Measurements from ENCODE around the gene NPAP1. TPM values are rescaled to one million over a fixed set of nuclear protein-coding genes. Genes with fewer than 3 reads are reported as not detected.

The NPAP1 gene
- total RNA-seq, 3 donors from 2014 or later (not counting 1 experiment from before 2014, with no cell fraction given), result not detected

GRCh38 chr15:24684313-24684712, 8.7 kb downstream of the NPAP1 start:
- Mint-ChIP-seq H3K36me3 (no peaks in the 10 kb centered on the region), H3K27me3 (ENCODE audit: low read depth in 2 of 2) (no peaks in the 10 kb centered on the region), H3K9me3 (peaks cover 14 to 17% of the 10 kb centered on the region in 2 donors), H3K4me3 (no peak overlapping the region), H3K4me1 (no peaks in the 10 kb centered on the region), H3K27ac (no peak overlapping the region)
- H3K27me3 ChIP-seq (ENCODE audit: control insufficient read depth, insufficient read depth, low read length), result no peaks in the 10 kb centered on the region
- H3K9me3 ChIP-seq (ENCODE audit: control insufficient read depth, insufficient read depth, low read length), result no peaks in the 10 kb centered on the region
- no peak overlapping the region for H3K4me3 ChIP-seq (ENCODE audit: low read length)
- DNase-seq (no peak), ATAC-seq (no peak)
- no peak overlapping the region for H3K27ac ChIP-seq (ENCODE audit: low read length)
- H3K36me3 ChIP-seq (ENCODE audit: control insufficient read depth, insufficient read depth, low read length), result no peaks in the 10 kb centered on the region
- intact Hi-C loops (cut with micrococcal nuclease), result no loop called here
- H3K4me1 ChIP-seq (ENCODE audit: control insufficient read depth, insufficient read depth, low read length), result no peaks in the 10 kb centered on the region
- no peak for TF ChIP-seq CTCF (IDR thresholded peaks at IDR 0.05)
- 59% methylated on average over 1 of the region's 1 CpG for WGBS (ENCODE audit: insufficient coverage)

- no peaks in the 10 kb centered on the region for H3K27me3 Mint-ChIP-seq (ENCODE audit: low read depth in 2 of 2)
- H3K27me3 ChIP-seq (ENCODE audit: control insufficient read depth, insufficient read depth, low read length), result no peaks in the 10 kb centered on the region
- H3K4me3 Mint-ChIP-seq, result no peak overlapping the region
- no peak overlapping the region for H3K27ac Mint-ChIP-seq
- TF ChIP-seq CTCF (IDR thresholded peaks at IDR 0.05), result no peak
- no peak overlapping the region for H3K4me3 ChIP-seq (ENCODE audit: low read length)
- H3K4me1 ChIP-seq (ENCODE audit: control insufficient read depth, insufficient read depth, low read length), result no peaks in the 10 kb centered on the region
- H3K9me3 Mint-ChIP-seq, result peaks cover 3 to 5% of the 10 kb centered on the region in 2 donors
- H3K36me3 ChIP-seq (ENCODE audit: control insufficient read depth, insufficient read depth, low read length), result no peaks in the 10 kb centered on the region
- no peak overlapping the region for H3K27ac ChIP-seq (ENCODE audit: low read length)
- ATAC-seq (no peak), DNase-seq (no peak)
- WGBS (ENCODE audit: insufficient coverage), result 72% methylated on average over 3 of the region's 3 CpGs
- H3K9me3 ChIP-seq (ENCODE audit: control insufficient read depth, insufficient read depth, low read length), result no peaks in the 10 kb centered on the region
- H3K4me1 Mint-ChIP-seq, result no peaks in the 10 kb centered on the region
- H3K36me3 Mint-ChIP-seq, result no peaks in the 10 kb centered on the region
- intact Hi-C loops (cut with micrococcal nuclease), result no loop called here
These were observed 20.6 kb downstream of the NPAP1 start for GRCh38 chr15:24696201-24696600.

GRCh38 chr15:24696842-24697241, 21.3 kb downstream of the NPAP1 start:
- WGBS (ENCODE audit: insufficient coverage), result 84% methylated on average over 9 of the region's 9 CpGs
- no peaks in the 10 kb centered on the region for H3K27me3 ChIP-seq (ENCODE audit: control insufficient read depth, insufficient read depth, low read length)
- H3K9me3 ChIP-seq (ENCODE audit: control insufficient read depth, insufficient read depth, low read length), result no peaks in the 10 kb centered on the region
- no peak overlapping the region for H3K27ac ChIP-seq (ENCODE audit: low read length)
- DNase-seq (no peak), ATAC-seq (no peak)
- Mint-ChIP-seq H3K4me3 (no peak overlapping the region), H3K27ac (no peak overlapping the region), H3K9me3 (peaks cover 3% of the 10 kb centered on the region in 2 donors), H3K36me3 (no peaks in the 10 kb centered on the region), H3K4me1 (no peaks in the 10 kb centered on the region), H3K27me3 (ENCODE audit: low read depth in 2 of 2) (no peaks in the 10 kb centered on the region)
- H3K4me3 ChIP-seq (ENCODE audit: low read length), result no peak overlapping the region
- H3K36me3 ChIP-seq (ENCODE audit: control insufficient read depth, insufficient read depth, low read length), result no peaks in the 10 kb centered on the region
- intact Hi-C loops (cut with micrococcal nuclease), result no loop called here
- H3K4me1 ChIP-seq (ENCODE audit: control insufficient read depth, insufficient read depth, low read length), result no peaks in the 10 kb centered on the region
- TF ChIP-seq CTCF (IDR thresholded peaks at IDR 0.05), result no peak

- TF ChIP-seq CTCF (IDR thresholded peaks at IDR 0.05), result no peak
- Histone ChIP-seq H3K27me3 (ENCODE audit: control insufficient read depth, insufficient read depth, low read length) (no peaks in the 10 kb centered on the region), H3K4me3 (ENCODE audit: low read length) (no peak overlapping the region), H3K36me3 (ENCODE audit: control insufficient read depth, insufficient read depth, low read length) (no peaks in the 10 kb centered on the region), H3K4me1 (ENCODE audit: control insufficient read depth, insufficient read depth, low read length) (no peaks in the 10 kb centered on the region), H3K9me3 (ENCODE audit: control insufficient read depth, insufficient read depth, low read length) (peaks cover 13% of the 10 kb centered on the region), H3K27ac (ENCODE audit: low read length) (no peak overlapping the region)
- Mint-ChIP-seq H3K4me1 (no peaks in the 10 kb centered on the region), H3K36me3 (no peaks in the 10 kb centered on the region), H3K27me3 (ENCODE audit: low read depth in 2 of 2) (no peaks in the 10 kb centered on the region), H3K4me3 (no peak overlapping the region), H3K27ac (no peak overlapping the region), H3K9me3 (peaks cover 15 to 26% of the 10 kb centered on the region in 2 donors)
- intact Hi-C loops (cut with micrococcal nuclease), result no loop called here
- no peak for ATAC-seq
- no peak for DNase-seq
- 81% methylated on average over 5 of the region's 5 CpGs for WGBS (ENCODE audit: insufficient coverage)
These were observed 42.9 kb downstream of the NPAP1 start for GRCh38 chr15:24718289-24719082.
